Kidney (tissue), 14 donors: ENCODE data around the gene SLC2A9. TPM values are rescaled to one million over a fixed set of nuclear protein-coding genes. Genes with fewer than 3 reads are reported as not detected.

Experiments used
- DNase-seq, 5 donors: peaks; one replicate each; pipeline ENCODE4 v3.0.0-alpha.2; 2013 to 2020
- FAIRE-seq: peaks from 2 replicates; lab custom pipeline; 2012; peaks lifted over from hg19 to GRCh38; lab: Jason Lieb, UNC
- H3K27ac ChIP-seq, 2 donors: one replicate each; pipeline ENCODE4 v1.7.0; 2013; ENCODE audit warnings: low read depth in 2 of 2, low read length in 2 of 2, inconsistent platforms in 1 of 2
- H3K27me3 ChIP-seq: one replicate; pipeline ENCODE4 v1.7.1; 2013; ENCODE audit warnings: low read length, inconsistent platforms; ENCODE audit not compliant: control insufficient read depth, insufficient read depth
- H3K36me3 ChIP-seq, 3 donors: one replicate each; pipeline versions ENCODE4 v1.7.0 to v1.7.1; 2013; ENCODE audit warnings: low read length in 3 of 3, control low read depth in 1 of 3, inconsistent platforms in 1 of 3; ENCODE audit not compliant: insufficient read depth in 3 of 3, control insufficient read depth in 2 of 3
- H3K4me1 ChIP-seq, 3 donors: one replicate each; pipeline versions ENCODE4 v1.7.0 to v1.7.1; 2013; ENCODE audit warnings: low read length in 3 of 3, inconsistent platforms in 1 of 3, low read depth in 1 of 3; ENCODE audit not compliant: control insufficient read depth in 2 of 3, insufficient read depth in 2 of 3
- H3K4me3 ChIP-seq, 3 donors: one replicate each; pipeline versions ENCODE4 v1.7.0 to v1.8.1; 2013; ENCODE audit warnings: low read length in 3 of 3, control low read depth in 1 of 3, inconsistent platforms in 1 of 3
- H3K9ac ChIP-seq, 3 donors: one replicate each; pipeline versions ENCODE4 v1.7.0 to v1.7.1; 2013; ENCODE audit warnings: low read length in 3 of 3, control low read depth in 1 of 3, inconsistent platforms in 1 of 3
- H3K9me3 ChIP-seq, 3 donors: one replicate each; pipeline versions ENCODE4 v1.7.0 to v1.7.1; 2013; ENCODE audit warnings: low read length in 3 of 3, control low read depth in 1 of 3, inconsistent platforms in 1 of 3; ENCODE audit not compliant: control insufficient read depth in 2 of 3, insufficient read depth in 1 of 3
- CTCF ChIP-seq: IDR thresholded peaks from 3 replicates; pipeline ENCODE4 v1.5.1; 2012; ENCODE audit warnings: mild to moderate bottlenecking, moderate library complexity, borderline replicate concordance; ENCODE audit not compliant: insufficient read depth; ENCODE audit errors: extremely low read depth
- intact Hi-C: fragments of 100-400 bp; cut with DNase I; formaldehyde crosslinking; loops from one replicate; pipeline ENCODE4 v1.11.1; 2022
- polyA plus RNA-seq: library from polyadenylated mRNA; stranded (reverse); fragments of 350-450 nt; fragmentation: Illumina TruSeq; extraction: RNeasy Lipid Tissue Mini Kit (QIAGEN cat#74804); gene quantifications from one replicate; pipeline ENCODE4 v1.2.3, GENCODE V29; 2014; ENCODE audit warnings: low read depth, low replicate concordance; ENCODE audit not compliant: insufficient read depth
- total RNA-seq: library from RNA; stranded (reverse); fragmentation: NEBNext Ultra II Directional; extraction: Animal tissue kit (Norgen Biotek cat#: 25700); gene quantifications from one replicate; pipeline ENCODE4 v1.2.1, GENCODE V29; 2021
- donor health status: control.
- donor health status: control.
- donor health status: control.
- donor health status: control.
- donor health status: control.
- donor health status: DM: yes; HTN: yes; CAD: no.
- donor health status: Normal renal cell carcinoma (clear cell type).

Gene SLC2A9
- total and polyA plus RNA-seq, 2 donors from 2014 or later = 41.5 to 47.6 TPM

- Histone ChIP-seq H3K4me1 (no peaks in the 10 kb centered on the region), H3K9me3 (no peaks in the 10 kb centered on the region), H3K36me3 (peaks cover 0 to 30% (median 20%) of the 10 kb centered on the region in 3 donors), H3K27ac (no peak overlapping the region), H3K4me3 (no peak overlapping the region), H3K27me3 (no peaks in the 10 kb centered on the region), H3K9ac (no peak overlapping the region)
- no peak for TF ChIP-seq CTCF
- FAIRE-seq (no peak), DNase-seq (no peak)
- intact Hi-C loops = no loop called here
Measured at GRCh38 chr4:9988363-9988749, 32.9 kb downstream of the SLC2A9 start.

GRCh38 chr4:9987749-9988362, 33.4 kb downstream of the SLC2A9 start:
- intact Hi-C loops = no loop called here
- H3K27ac ChIP-seq = no peak overlapping the region
- H3K27me3 ChIP-seq = no peaks in the 10 kb centered on the region
- DNase-seq (no peak), FAIRE-seq (no peak)
- H3K4me1 ChIP-seq = no peaks in the 10 kb centered on the region
- no peak overlapping the region for H3K9ac ChIP-seq
- peaks cover 0 to 31% (median 19%) of the 10 kb centered on the region in 3 donors for H3K36me3 ChIP-seq
- no peak for TF ChIP-seq CTCF
- H3K9me3 ChIP-seq = no peaks in the 10 kb centered on the region
- no peak overlapping the region for H3K4me3 ChIP-seq

DNA sequence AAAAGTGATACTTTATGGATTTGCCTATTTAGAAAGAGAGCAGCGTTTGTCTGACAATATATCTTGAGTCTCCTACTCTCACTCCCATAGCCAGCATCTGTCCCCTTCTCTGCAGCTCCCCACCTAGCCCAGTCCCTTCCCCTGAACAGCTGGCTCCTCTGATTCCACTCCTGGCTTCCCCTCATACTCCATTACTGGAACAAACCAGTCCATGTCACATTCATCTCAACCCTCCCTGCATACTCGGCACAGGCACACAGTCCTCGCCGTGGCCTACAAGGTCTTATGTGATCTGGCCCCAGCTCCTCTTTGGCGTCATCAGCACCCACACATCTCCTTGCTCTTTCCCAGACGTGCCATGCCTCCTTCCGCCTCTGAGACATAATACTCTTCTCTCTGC, 36.7 kb downstream of the SLC2A9 start:
- H3K4me1 ChIP-seq = no peaks in the 10 kb centered on the region

More for the DNA sequence above, 36.7 kb downstream of the SLC2A9 start:
- Histone ChIP-seq H3K9ac (no peak overlapping the region), H3K27me3 (no peaks in the 10 kb centered on the region), H3K9me3 (peaks cover 0 to 2% (median 0%) of the 10 kb centered on the region in 3 donors), H3K36me3 (peaks cover 3 to 35% (median 14%) of the 10 kb centered on the region in 3 donors), H3K27ac (no peak overlapping the region), H3K4me3 (no peak overlapping the region)
- FAIRE-seq (no peak), DNase-seq (no peak)
- no peak for TF ChIP-seq CTCF
- intact Hi-C loops = no loop called here
